Body of pancreas (tissue), 4 donors: ENCODE measurements around the gene KRT12.

ENCODE experiments used
- CTCF ChIP-seq, 7 experiments: fragments of 450-650 bp in 4 of 7; fragments of 200-600 bp in 3 of 7; sonication (generic) in 3 of 7; IDR thresholded peaks; one replicate each; pipeline ENCODE4 v1.5.1; 2016 to 2019; ENCODE audit warnings: antibody characterized with exemption in 7 of 7
- POLR2A ChIP-seq, 3 donors: fragments of 450-650 bp; IDR thresholded peaks; one replicate each; pipeline ENCODE4 v1.6.1; 2016; ENCODE audit warnings: antibody characterized with exemption in 3 of 3, mild to moderate bottlenecking in 2 of 3

DNA sequence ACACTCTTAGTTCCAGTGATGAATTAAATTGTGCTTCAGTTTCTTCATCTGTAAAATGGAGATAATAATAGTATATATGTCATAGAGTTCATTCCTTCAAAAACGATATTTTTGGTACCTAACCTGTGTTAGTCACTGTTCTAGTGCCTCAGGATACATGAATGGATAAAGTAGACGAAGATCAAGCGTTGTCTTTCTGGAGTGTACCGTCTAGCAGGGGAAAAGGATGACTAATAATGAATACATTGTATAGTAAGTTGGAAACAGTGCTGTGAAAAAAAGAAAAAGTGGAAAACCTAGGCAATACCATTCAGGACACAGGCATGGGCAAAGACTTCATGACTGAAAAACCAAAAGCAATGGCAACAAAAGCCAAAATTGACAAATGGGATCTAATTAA is 53.2 kb downstream of the KRT12 start:
- no peak for TF ChIP-seq CTCF (IDR thresholded peaks at IDR 0.05)
- no peak for TF ChIP-seq POLR2A (IDR thresholded peaks at IDR 0.05)
